Measurements from ENCODE around the gene GON4L.

GON4L gene

GRCh38 chr1:155893389-155894142, 36.6 kb upstream of the GON4L start:
- no peak overlapping the region for H3K4me3 ChIP-seq (ENCODE audit: low read depth, low read length)
- TF ChIP-seq CTCF (conservative IDR thresholded peaks at IDR 0.05; ENCODE audit: low read depth, low read length) = no peak
- DNase-seq (ENCODE audit: low read depth) = peak; percentile 83

DNA sequence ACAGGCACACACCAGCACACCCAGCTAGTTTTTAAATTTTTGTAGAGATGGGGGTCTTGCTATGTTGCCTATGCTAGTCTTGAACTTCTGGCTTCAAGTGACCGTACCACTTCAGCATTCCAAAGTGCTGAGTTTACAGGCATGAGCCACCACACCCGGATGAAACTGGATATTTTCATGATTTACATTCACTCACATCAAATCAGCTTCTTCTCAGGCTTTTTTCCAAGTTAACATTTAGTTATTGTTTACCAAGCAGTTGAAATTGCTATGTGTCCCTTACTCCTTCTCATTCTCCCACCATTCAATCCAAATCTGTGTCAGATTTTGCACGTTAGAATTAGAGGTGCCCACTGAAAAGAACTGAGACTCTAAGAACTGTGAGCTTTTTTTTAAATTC, 35.8 kb upstream of the GON4L start:
- peak; percentile 82 for DNase-seq (ENCODE audit: low read depth)
- H3K4me3 ChIP-seq (ENCODE audit: low read depth, low read length) = no peak overlapping the region
- no peak for TF ChIP-seq CTCF (conservative IDR thresholded peaks at IDR 0.05; ENCODE audit: low read depth, low read length)

GRCh38 chr1:155890251-155890650, 33.2 kb upstream of the GON4L start:
- DNase-seq (ENCODE audit: low read depth) = no peak
- no peak for TF ChIP-seq CTCF (conservative IDR thresholded peaks at IDR 0.05; ENCODE audit: low read depth, low read length)
- H3K4me3 ChIP-seq (ENCODE audit: low read depth, low read length) = no peak overlapping the region

- TF ChIP-seq CTCF (conservative IDR thresholded peaks at IDR 0.05; ENCODE audit: low read depth, low read length) = no peak
- no peak overlapping the region for H3K4me3 ChIP-seq (ENCODE audit: low read depth, low read length)
- DNase-seq (ENCODE audit: low read depth) = peak; percentile 57
Observed at GRCh38 chr1:155889566-155889965, 32.6 kb upstream of the GON4L start.

DNA sequence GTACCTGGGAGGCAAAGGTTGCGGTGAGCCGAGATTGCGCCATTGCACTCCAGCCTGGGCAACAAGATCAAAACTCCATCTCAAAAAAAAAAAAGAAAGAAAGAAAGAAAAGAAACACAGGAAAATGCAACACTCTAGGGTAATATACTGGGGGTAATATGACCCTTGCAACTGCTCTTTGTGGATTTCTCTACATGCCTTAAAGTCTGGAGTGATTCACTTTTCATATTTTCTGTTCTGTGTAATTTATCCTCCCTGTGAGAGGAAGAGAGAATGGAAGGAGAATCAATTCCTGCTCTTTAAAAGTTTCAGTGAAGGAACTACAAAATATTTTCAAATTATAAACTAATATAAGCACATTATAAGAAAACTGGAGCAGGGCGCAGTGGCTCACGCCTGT, 31.5 kb upstream of the GON4L start:
- peak; percentile 26 for DNase-seq (ENCODE audit: low read depth)
- no peak overlapping the region for H3K4me3 ChIP-seq (ENCODE audit: low read depth, low read length)
- TF ChIP-seq CTCF (conservative IDR thresholded peaks at IDR 0.05; ENCODE audit: low read depth, low read length) = no peak

DNA sequence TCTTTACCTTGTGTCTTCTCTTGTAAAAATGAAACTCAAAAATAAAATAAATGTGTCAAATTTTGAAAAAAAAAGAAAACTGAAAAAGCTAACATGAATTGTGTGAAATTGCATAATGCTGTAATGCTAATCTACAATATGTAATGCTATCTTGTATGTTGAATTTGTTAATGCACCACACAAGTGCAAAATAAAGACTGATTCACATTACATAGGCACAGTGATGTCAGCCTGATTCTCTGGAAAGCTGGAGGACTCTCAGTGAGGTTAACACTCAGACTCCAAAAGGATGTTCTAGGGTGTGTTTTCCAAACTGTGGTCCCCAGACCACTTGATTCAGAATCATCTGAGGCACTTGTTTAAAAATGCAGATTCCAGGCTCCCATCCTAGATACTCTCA, 28.0 kb upstream of the GON4L start:
- peak; percentile 11 for DNase-seq (ENCODE audit: low read depth)
- TF ChIP-seq CTCF (conservative IDR thresholded peaks at IDR 0.05; ENCODE audit: low read depth, low read length) = no peak
- H3K4me3 ChIP-seq (ENCODE audit: low read depth, low read length) = no peak overlapping the region

All from choroid plexus epithelial cell (primary cell).